IPS-18a (cell line): ENCODE results near the gene HCN2.
"Not testable (repeated sequence)": the region's sequence is repeated elsewhere in the genome, so short reads cannot be mapped to it uniquely, and the experiment has no call there.

ENCODE experiments used
- H3K27ac ChIP-seq: one replicate; pipeline ENCODE4 v1.5.1; 2013; ENCODE audit warnings: low read length
- H3K27me3 ChIP-seq: one replicate; pipeline ENCODE4 v1.6.1; 2013; ENCODE audit warnings: mild to moderate bottlenecking, low read length; ENCODE audit not compliant: control insufficient read depth, insufficient read depth
- H3K36me3 ChIP-seq: one replicate; pipeline ENCODE4 v1.6.1; 2013; ENCODE audit warnings: low read depth, low read length; ENCODE audit not compliant: control insufficient read depth
- H3K4me1 ChIP-seq: one replicate; pipeline ENCODE4 v1.6.1; 2013; ENCODE audit warnings: low read depth, low read length; ENCODE audit not compliant: control insufficient read depth
- H3K4me3 ChIP-seq: one replicate; pipeline ENCODE4 v1.5.1; 2013; ENCODE audit warnings: low read length
- H3K9ac ChIP-seq: one replicate; pipeline ENCODE4 v1.6.1; 2013; ENCODE audit warnings: mild to moderate bottlenecking, low read length, moderate library complexity
- H3K9me3 ChIP-seq: one replicate; pipeline ENCODE4 v1.6.1; 2013; ENCODE audit warnings: low read depth, low read length; ENCODE audit not compliant: control insufficient read depth

Gene HCN2

GRCh38 chr19:581399-582111, 8.1 kb upstream of the HCN2 start:
- Histone ChIP-seq H3K4me3 (no peak overlapping the region), H3K9me3 (no peaks in the 10 kb centered on the region), H3K36me3 (peaks cover 33% of the 10 kb centered on the region), H3K9ac (no peak overlapping the region), H3K27ac (no peak overlapping the region), H3K4me1 (no peaks in the 10 kb centered on the region), H3K27me3 (no peaks in the 10 kb centered on the region)

DNA sequence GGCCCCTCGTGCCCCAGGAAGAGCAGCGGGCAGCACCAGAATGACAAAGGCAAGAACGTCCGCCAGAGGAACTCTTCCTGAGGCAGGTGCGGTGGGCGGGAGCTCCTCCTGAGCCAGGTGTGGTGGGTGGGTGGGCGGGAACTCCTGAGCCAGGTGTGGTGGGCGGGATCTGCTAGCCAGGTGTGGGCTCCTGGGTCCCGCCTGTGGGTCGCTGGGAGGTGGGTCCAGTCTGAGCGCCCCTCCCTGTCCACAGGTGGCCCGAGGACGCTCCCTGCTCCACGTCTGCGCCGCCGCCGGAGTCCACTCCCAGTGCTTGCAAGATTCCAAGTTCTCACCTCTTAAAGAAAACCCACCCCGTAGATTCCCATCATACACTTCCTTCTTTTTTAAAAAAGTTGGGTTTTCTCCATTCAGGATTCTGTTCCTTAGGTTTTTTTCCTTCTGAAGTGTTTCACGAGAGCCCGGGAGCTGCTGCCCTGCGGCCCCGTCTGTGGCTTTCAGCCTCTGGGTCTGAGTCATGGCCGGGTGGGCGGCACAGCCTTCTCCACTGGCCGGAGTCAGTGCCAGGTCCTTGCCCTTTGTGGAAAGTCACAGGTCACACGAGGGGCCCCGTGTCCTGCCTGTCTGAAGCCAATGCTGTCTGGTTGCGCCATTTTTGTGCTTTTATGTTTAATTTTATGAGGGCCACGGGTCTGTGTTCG, 7.0 kb upstream of the HCN2 start:
- peaks cover 33% of the 10 kb centered on the region for H3K36me3 ChIP-seq
- no peaks in the 10 kb centered on the region for H3K27me3 ChIP-seq
- no peak overlapping the region for H3K27ac ChIP-seq
- H3K9me3 ChIP-seq = no peaks in the 10 kb centered on the region
- H3K4me1 ChIP-seq = no peaks in the 10 kb centered on the region
- no peak overlapping the region for H3K4me3 ChIP-seq
- H3K9ac ChIP-seq = no peak overlapping the region

GRCh38 chr19:583198-583967, 6.3 kb upstream of the HCN2 start:
- Histone ChIP-seq H3K9me3 (no peaks in the 10 kb centered on the region), H3K9ac (no peak overlapping the region), H3K27me3 (peaks cover 5% of the 10 kb centered on the region), H3K4me3 (no peak overlapping the region), H3K36me3 (peaks cover 30% of the 10 kb centered on the region), H3K4me1 (no peaks in the 10 kb centered on the region), H3K27ac (no peak overlapping the region)

DNA sequence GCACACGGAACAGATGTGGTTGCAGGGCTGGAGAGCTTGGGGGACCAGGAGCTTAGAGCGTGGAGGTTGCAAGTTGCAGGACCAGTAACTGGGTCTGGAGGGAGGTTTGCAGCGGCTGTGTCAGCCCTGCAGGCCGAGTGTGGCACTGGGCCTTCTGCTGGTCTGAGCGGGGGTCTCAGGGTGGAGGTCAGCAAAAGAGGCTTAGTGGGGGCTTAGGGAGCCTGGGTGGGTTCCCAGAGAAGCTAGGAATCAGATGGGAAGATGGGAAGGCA, 5.8 kb upstream of the HCN2 start:
- no peaks in the 10 kb centered on the region for H3K4me1 ChIP-seq
- no peak overlapping the region for H3K9ac ChIP-seq
- peaks cover 10% of the 10 kb centered on the region for H3K27me3 ChIP-seq
- peaks cover 29% of the 10 kb centered on the region for H3K36me3 ChIP-seq
- H3K4me3 ChIP-seq = no peak overlapping the region
- no peak overlapping the region for H3K27ac ChIP-seq
- H3K9me3 ChIP-seq = no peaks in the 10 kb centered on the region

DNA sequence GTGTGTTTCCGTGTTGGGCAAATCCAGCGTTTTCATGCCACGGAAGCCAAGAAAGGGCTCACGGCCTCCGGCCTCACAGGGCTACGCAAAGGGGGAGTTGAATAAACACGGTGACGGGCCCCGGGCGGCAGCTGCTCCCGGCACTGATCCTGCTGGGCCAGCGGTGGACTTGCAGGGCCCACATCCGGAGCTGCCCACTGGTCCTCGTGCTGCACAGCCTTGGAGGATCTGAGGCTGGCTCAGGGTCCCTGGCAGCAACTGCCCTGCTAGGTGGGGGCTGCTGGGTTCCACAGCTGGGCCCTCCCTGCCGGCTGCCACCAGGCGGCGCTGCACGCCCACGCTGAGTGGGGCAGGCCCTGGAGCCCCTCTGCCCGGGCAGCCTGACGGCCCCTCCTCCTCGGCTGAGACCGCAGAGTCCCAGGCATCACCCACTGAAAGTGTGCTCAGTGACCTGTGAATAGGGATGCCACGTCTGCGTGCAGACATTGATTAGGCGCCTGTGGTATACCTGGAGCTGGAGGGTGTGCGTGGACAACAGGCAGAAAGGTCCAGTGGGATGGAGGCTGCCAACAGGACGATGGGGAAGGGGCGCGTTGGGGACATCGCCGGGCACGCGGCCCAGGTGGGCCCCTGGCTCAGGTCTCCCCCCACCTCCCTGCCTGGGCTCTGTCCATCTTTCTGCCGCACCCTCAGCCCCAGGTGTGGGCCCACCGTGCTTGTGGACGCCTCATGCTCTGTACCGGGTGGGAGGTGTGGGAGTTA, 5.3 kb upstream of the HCN2 start:
- H3K9me3 ChIP-seq = no peaks in the 10 kb centered on the region
- H3K4me1 ChIP-seq = no peaks in the 10 kb centered on the region
- H3K9ac ChIP-seq = no peak overlapping the region
- H3K27me3 ChIP-seq = peaks cover 15% of the 10 kb centered on the region
- H3K4me3 ChIP-seq = no peak overlapping the region
- H3K27ac ChIP-seq = no peak overlapping the region
- peaks cover 27% of the 10 kb centered on the region for H3K36me3 ChIP-seq

DNA sequence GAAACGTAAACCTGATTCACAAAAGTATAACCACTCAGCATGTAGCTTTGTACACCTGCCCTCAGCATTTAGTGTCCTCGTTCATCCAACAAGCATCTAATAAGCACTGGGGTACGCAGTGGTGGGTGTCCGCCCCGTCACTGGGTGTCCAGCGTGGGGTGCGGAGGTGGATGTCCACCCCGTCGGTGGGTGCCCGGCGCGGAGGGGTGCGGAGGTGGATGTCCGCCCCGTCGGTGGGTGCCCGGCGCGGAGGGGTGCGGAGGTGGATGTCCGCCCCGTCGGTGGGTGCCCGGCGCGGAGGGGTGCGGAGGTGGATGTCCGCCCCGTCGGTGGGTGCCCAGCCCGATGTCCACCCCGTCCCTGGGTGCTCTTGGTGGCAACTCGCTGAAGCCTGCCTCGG, 4.5 kb upstream of the HCN2 start:
- H3K4me1 ChIP-seq, H3K9me3 ChIP-seq, H3K4me3 ChIP-seq, H3K27ac ChIP-seq, H3K9ac ChIP-seq: not testable (repeated sequence)
- Histone ChIP-seq H3K36me3 (peaks cover 21% of the 10 kb centered on the region), H3K27me3 (peaks cover 17% of the 10 kb centered on the region)

DNA sequence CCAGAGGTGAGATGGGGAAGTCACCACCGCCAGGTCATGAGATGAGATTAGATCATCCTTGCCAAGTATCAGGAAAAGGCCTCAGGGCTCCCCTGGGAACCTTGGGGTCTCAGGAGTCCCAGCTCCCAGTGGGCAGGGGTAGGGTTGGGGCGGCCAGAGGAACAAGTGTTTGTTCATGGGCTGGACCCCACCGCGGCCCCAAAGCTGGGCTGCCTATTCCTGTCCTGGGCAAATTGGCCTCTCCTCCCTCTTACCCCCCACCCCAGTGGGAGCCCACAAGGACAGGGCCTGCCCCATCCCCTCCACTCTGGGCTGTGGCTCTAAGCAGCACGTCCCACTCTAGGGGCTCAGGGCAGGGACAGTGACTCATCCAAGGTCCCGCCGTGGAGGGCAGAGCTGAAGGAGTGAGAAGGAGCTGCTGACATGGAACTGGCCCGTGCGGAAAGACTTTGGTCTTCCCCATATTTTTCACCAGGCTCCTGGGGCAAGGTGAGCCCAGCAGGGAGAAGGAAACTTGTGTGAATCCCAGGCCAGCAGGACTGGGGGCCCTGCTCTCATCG, 4.0 kb upstream of the HCN2 start:
- Histone ChIP-seq H3K27me3 (peaks cover 21% of the 10 kb centered on the region), H3K27ac (no peak overlapping the region), H3K36me3 (peaks cover 16% of the 10 kb centered on the region), H3K4me3 (no peak overlapping the region), H3K4me1 (no peaks in the 10 kb centered on the region), H3K9me3 (no peaks in the 10 kb centered on the region), H3K9ac (no peak overlapping the region)

DNA sequence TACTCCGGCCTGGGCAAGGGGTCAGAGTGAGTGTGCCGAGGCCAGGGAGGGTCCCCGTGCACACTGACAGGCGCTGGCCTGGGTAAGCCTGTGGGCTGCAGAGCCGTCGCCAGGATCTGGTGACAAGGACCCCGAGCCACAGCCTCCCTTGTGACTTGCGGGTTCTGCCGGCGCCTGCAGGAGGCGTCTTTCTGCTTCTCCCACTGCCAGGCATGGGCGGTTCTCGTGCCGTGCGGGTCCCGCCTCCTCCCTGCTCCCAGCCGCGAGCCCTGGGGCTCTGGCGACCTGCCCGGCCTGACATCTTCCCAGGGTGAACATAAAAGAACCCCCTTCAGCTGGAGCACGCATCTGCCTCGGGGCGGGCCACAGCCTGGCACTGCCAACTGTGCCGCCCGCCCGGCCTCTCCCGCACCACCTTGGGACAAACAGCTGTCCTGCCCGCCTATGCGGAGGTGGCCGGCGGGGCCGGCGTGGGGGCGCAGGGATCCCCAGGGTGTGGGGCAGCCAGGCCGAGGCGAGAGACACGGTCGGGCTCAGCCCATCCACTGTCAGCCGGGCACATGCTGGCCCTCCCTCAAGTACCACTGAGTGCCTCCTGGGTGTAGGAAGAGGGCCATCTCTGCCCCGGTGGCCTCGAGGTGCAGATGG, 1.5 kb upstream of the HCN2 start:
- Histone ChIP-seq H3K9ac (no peak overlapping the region), H3K4me3 (no peak overlapping the region), H3K9me3 (no peaks in the 10 kb centered on the region), H3K27ac (no peak overlapping the region), H3K36me3 (no peaks in the 10 kb centered on the region), H3K4me1 (no peaks in the 10 kb centered on the region), H3K27me3 (peaks cover 44% of the 10 kb centered on the region)

DNA sequence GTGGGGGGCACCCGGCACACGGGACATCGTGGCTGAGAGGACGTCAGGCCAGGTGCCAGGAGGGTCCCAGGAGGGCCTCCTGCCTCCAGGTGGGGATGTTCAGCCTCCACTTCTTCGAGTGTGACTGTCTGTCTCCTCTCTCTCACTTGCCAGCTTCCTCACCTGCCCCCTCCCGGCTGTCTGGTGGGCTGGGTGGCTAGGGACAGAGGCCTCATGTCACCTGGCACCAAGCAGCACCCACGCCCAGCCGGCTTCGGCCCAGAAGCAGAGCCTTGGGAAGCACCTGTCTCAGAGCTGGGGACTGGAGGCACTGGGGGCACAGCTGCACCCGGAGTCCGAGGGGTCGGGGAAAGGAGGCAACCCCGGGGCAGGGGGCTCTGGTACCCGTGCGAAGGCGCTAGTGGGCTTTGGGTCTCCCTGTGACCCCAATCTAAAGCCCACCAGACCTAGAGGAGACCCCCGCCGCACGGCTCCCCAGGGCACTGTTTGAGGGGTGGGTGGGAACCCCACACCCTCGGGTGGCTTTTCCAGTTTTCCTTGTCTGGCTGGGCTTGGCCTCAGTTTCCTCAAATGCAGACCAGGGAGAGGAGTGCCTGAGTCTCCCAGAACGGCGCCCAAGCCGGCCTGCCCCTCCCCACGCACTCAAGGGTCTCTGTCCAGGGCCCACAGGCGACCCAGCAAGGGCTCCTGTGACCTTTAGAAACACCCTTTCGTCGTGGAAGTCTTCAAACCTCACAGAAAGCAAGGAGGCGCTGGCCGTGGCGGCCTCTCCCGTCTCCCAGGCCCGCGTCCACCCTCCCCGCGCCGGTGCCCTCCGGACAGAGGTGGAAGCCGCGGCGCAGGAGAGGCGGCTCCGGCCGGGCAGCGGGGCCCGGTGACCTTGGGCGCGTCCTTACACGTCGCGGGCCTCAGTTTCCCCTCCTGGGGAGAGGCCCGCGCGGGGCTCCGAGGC, 664 bp upstream of the HCN2 start:
- H3K4me1 ChIP-seq = no peaks in the 10 kb centered on the region
- no peak overlapping the region for H3K4me3 ChIP-seq
- no peaks in the 10 kb centered on the region for H3K36me3 ChIP-seq
- no peak overlapping the region for H3K27ac ChIP-seq
- H3K9ac ChIP-seq = no peak overlapping the region
- peaks cover 44% of the 10 kb centered on the region for H3K27me3 ChIP-seq
- no peaks in the 10 kb centered on the region for H3K9me3 ChIP-seq

DNA sequence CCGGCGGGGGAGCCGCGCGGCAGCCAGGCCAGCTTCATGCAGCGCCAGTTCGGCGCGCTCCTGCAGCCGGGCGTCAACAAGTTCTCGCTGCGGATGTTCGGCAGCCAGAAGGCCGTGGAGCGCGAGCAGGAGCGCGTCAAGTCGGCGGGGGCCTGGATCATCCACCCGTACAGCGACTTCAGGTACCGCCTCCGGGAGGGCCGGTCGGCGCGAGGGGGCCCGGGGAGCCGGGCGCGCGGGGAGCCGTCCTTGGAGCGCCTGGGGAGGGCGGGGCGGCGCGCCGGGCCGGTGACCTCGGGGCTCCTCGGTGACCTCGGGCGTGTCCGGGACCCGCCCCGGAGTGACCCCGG, 690 bp downstream of the HCN2 start:
- Histone ChIP-seq H3K4me1 (no peaks in the 10 kb centered on the region), H3K9me3 (no peaks in the 10 kb centered on the region), H3K27me3 (peaks cover 44% of the 10 kb centered on the region), H3K36me3 (no peaks in the 10 kb centered on the region), H3K27ac (no peak overlapping the region), H3K4me3 (no peak overlapping the region), H3K9ac (no peak overlapping the region)
